Stimulated activated CD8-positive, alpha-beta memory T cell treated with anti-CD3 and anti-CD28 coated beads, Interleukin-7, amount 100 ng/mL, for 24 hours (primary cell): ENCODE data around the gene FHOD3.
"Not testable (repeated sequence)": the region's sequence is repeated elsewhere in the genome, so short reads cannot be mapped to it uniquely, and the experiment has no call there.

Experiments used
- DNase-seq: peaks from one replicate; pipeline ENCODE4 v3.0.0-alpha.2; 2020; ENCODE audit warnings: low read depth

FHOD3 gene

GRCh38 chr18:36711813-36712444, 414.4 kb downstream of the FHOD3 start:
- DNase-seq: no peak

GRCh38 chr18:36714476-36714875, 417.0 kb downstream of the FHOD3 start:
- DNase-seq: no peak

GRCh38 chr18:36717422-36718110, 420.1 kb downstream of the FHOD3 start:
- no peak for DNase-seq

- no peak for DNase-seq
Measured at GRCh38 chr18:36718705-36719328, 421.3 kb downstream of the FHOD3 start.

- no peak for DNase-seq
Measured at GRCh38 chr18:36719630-36720029, 422.1 kb downstream of the FHOD3 start.

- DNase-seq: not testable (repeated sequence)
Measured at GRCh38 chr18:36721351-36721750, 423.8 kb downstream of the FHOD3 start.

GRCh38 chr18:36724169-36724568, 426.7 kb downstream of the FHOD3 start:
- no peak for DNase-seq

- no peak for DNase-seq
Measured at GRCh38 chr18:36724591-36725001, 427.1 kb downstream of the FHOD3 start.

GRCh38 chr18:36728345-36728744, 430.8 kb downstream of the FHOD3 start:
- DNase-seq: no peak

GRCh38 chr18:36729197-36729596, 431.7 kb downstream of the FHOD3 start:
- DNase-seq: no peak

GRCh38 chr18:36732264-36732663, 434.8 kb downstream of the FHOD3 start:
- no peak for DNase-seq

- DNase-seq: no peak
Measured at GRCh38 chr18:36733150-36733549, 435.6 kb downstream of the FHOD3 start.

GRCh38 chr18:36734596-36734995, 437.1 kb downstream of the FHOD3 start:
- DNase-seq: no peak

GRCh38 chr18:36735130-36735529, 437.6 kb downstream of the FHOD3 start:
- no peak for DNase-seq

GRCh38 chr18:36736094-36736493, 438.6 kb downstream of the FHOD3 start:
- no peak for DNase-seq

- DNase-seq: no peak
Measured at GRCh38 chr18:36737316-36737715, 439.8 kb downstream of the FHOD3 start.

GRCh38 chr18:36744261-36744876, 446.9 kb downstream of the FHOD3 start:
- DNase-seq: no peak

- DNase-seq: no peak
Measured at GRCh38 chr18:36745219-36745975, 447.9 kb downstream of the FHOD3 start.

GRCh38 chr18:36752929-36753865, 455.7 kb downstream of the FHOD3 start:
- DNase-seq: no peak

GRCh38 chr18:36756242-36756641, 458.7 kb downstream of the FHOD3 start:
- DNase-seq: no peak

- no peak for DNase-seq
Measured at GRCh38 chr18:36757081-36757480, 459.6 kb downstream of the FHOD3 start.
